Measurements from ENCODE around the gene ZDHHC4.

ZDHHC4 gene

DNA sequence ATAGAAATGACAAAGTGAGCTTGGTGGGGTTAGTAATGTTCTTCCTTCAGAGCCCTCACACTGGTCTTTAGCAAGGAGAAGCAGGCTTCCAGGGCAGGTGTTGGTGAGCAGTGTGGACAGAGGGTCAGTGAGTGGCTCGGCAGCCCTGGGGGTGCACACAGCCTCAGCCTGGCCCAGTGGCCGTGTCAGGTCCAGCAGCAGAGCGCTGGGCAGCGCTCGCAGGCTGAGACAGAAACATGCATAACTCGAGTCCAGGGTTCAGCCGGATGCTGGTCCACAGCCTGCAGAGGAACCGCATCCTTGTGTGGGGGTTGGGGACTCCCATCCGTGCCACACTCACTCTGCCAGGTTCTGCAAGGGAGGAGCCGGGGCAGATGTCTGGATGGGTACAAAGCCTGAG is 27.2 kb downstream of the ZDHHC4 start:
- FAIRE-seq (no peak), DNase-seq (ENCODE audit: insufficient read length, low spot score) (no peak)

DNA sequence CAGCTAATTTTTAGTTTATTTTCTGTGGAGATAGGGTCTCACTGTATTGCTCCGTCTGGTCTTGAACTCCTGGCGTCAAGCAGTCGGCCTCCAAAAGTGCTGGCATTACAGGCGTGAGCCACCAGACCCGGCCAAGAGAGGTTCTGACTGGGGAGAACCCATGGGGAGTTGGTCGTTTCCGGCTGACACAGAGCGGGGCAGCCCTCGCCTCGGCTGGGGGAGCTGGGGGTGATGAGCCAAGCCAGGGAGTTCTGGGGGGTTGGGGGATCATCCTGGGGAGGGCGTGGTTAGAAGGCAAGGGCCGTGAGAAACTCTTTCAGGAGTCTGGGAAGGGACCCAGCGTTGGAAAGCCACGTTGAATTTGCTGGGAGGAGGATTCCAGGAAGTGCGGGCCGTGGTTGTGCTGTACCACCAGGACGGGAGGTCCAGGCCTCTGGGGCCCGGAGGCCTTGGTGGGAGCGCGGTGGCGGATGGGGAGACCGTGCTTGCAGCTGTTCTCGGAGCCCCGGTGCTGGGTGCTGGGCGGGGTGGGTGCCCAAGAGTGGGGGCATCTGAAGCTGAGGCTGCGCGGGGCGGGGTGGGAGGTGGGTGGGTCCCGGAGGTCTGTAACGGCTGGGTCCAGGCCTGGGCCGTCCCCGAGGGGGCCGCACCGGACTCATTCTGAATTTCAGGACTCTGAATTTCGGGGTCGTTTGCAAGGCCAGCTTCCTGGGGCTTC is 29.8 kb downstream of the ZDHHC4 start:
- DNase-seq (ENCODE audit: insufficient read length, low spot score) (no peak), FAIRE-seq (no peak)

DNA sequence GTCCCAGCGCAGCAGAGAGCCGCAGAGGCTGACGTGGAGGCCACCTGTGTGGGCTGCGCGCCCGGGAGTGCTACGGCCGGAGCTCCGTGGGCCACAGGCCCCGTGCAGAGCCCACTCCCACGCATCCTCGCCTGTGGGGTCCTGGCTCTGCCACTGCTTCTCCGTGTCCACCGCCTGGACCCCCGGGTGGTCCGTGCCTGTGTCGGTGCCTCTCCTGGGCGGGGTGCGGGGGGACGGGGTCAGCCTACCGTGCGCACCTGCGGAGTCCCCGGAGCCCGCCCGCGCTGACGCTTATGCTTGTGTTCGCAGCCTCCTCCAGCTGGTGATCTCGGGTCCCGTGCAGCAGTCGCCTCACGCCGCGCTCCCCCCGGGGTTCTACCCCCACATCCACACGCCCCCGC is 30.4 kb downstream of the ZDHHC4 start:
- FAIRE-seq: no peak

DNA sequence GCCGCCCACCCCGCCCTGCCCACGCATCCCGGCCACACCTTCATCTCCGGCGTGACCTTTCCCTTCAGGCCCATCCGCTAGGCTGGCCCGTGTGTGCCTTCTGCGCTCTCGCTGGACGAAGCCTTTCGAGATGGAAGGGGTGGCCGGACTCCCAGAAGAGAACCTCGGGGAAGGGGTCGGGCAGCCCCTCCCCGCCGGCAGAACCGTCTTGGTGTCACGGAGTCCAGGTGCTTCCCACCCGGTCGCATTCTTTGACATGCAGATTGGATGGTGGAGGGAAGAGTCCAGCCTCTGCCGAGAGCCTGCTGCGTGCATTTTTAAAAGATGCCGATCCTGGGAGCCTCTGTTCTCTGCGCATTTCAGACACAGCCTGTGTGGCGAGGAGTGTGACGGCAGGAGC is 30.8 kb downstream of the ZDHHC4 start:
- DNase-seq (ENCODE audit: insufficient read length, low spot score): no peak
- FAIRE-seq: no peak

More for the DNA sequence above, 30.4 kb downstream of the ZDHHC4 start:
- DNase-seq (ENCODE audit: insufficient read length, low spot score): no peak

DNA sequence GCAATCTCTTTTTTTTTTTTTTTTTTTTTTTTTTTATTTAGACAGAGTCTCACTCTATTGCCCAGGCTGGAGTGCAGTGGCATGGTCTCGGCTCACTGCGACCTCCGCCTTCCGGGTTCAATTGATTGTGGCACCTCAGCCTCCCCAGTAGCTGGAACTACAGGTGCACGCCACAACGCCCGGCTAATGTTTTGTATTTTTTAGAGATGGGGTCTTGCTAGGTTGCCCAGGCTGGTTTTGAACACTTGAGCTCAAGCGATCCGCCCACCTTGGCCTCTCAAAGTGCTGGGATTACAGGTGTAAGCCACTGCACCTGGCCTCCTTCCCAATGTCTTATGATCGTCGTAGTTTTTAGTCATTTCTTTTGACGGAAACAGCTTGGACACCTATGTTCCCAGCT is 31.5 kb downstream of the ZDHHC4 start:
- FAIRE-seq: no peak
- DNase-seq (ENCODE audit: insufficient read length, low spot score): no peak

DNA sequence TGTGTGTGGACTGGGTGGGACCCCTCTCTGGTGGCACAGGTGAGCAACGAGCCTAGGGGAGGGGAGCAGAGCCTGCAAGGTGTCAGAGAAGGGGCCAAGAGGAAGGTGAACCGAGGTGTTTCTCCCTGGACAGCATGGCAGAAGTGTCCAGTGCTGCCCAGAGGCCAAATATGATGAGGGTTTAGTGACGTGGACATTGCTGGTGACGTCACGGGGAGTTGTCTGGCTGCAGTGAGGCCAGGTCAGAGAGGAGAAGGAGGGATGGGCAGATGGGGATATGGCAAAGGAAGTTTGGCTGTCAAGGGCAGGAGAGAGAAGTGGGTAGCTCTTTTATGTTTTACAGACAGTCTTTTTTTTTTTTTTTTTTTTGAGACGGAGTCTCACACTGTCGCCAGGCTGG is 35.6 kb downstream of the ZDHHC4 start:
- FAIRE-seq (no peak), DNase-seq (ENCODE audit: insufficient read length, low spot score) (no peak)

DNA sequence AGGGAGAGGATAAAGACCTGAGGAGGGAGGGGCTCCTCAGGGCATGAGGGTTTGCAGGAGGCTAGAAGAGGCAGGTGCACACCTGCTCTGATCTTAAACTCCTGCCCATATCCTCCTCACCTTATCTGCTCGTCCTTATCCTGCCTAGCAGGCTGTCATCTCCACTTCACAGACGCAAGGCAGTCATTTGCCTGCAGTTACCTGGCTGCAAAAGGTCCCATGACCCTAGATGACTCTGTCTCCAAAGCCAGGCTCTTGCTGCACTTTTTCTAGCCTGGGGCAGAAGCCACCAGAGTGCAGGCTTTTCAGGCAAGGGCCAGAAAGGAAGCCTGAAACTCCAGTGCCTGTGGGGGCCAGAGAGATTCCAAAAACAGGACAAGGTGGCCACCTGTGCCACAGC is 36.5 kb downstream of the ZDHHC4 start:
- no peak for DNase-seq (ENCODE audit: insufficient read length, low spot score)
- FAIRE-seq: peak; percentile 40

DNA sequence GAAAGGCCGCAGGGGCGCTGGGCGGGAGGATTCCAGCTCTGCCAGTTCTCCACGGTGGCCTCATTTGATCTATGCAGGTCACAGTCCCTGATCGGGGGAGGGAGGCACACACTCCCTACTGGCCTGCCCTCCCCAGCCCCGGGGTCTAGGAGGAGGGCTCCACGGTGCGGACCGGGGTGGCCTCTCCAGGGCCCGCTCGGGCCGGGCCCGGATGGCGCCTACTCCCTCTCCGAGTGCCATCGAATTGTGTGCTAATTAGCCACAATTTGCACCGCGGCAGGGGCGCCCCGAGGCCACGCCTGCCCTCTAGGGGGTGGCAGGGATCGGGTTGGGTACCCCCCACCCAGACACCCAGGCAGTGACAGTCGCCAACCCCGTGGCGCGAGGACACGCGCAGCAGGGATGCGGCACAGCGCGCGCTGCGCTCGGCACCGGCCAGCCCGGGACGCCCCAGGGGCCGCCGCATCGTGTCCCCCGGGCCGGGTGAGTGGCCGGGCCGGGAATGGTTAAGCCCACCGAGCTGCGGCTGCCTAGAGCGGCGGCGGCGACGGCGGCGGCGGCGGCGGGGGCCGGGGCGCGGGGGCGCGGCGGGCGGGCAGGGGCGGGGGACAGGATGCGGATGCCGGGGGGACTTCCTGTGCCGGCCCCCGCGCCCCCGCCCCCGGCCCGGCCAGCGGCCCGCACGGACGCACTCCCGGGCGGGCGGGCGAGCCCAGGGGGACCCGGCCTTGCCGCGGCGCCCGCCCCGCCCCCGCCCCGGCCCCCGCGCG is 37.9 kb downstream of the ZDHHC4 start, which contains the start of gene ZNF853:
ZNF853 (plus strand) TSS at position 658 of the 770 bp plus-strand sequence. CDS start 565 bp downstream, outside the sequence.
- DNase-seq (ENCODE audit: insufficient read length, low spot score) (no peak), FAIRE-seq (peak; percentile 83)

DNA sequence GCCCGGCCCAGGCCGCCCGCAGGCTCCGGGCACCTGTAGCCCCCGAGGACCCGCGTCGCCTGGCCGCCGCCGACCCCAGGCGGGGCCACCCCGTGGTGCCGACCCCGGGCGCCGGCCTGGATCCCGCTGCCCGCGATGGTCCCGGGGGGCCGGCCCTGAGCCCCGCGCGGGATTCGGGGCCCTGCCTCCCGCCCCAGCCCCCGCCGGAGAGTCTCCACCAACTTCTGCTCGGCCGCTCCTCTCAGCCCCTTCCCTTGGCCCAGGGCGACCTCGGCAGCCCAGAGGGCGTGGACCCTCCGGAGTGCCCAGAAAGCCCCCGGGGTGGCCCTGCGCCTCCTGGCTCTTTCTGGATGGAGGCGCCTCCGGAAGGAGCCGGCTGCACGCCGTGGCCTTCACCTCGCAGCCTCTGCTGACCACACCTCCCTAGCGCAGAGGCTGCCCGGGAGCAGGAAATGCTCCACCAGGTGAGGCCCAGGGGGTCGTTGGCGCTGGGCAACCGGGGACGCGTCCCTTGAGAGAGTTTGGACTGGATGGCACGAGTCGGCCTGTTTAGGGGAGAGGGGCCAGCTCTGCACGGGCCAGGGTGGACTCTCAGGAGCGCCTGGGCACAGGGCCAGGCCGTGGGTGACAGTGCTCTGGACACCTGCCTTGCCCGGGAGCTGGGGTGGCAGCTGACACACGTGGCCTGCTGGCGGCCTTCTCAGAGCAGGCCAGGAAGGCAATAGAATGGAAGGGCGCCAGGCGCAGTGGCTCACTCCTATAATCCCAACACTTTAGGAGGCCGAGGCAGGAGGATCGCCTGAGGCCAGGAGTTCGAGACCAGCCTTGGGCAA is 38.7 kb downstream of the ZDHHC4 start:
- DNase-seq (ENCODE audit: insufficient read length, low spot score): no peak
- peak; percentile 81 for FAIRE-seq

DNA sequence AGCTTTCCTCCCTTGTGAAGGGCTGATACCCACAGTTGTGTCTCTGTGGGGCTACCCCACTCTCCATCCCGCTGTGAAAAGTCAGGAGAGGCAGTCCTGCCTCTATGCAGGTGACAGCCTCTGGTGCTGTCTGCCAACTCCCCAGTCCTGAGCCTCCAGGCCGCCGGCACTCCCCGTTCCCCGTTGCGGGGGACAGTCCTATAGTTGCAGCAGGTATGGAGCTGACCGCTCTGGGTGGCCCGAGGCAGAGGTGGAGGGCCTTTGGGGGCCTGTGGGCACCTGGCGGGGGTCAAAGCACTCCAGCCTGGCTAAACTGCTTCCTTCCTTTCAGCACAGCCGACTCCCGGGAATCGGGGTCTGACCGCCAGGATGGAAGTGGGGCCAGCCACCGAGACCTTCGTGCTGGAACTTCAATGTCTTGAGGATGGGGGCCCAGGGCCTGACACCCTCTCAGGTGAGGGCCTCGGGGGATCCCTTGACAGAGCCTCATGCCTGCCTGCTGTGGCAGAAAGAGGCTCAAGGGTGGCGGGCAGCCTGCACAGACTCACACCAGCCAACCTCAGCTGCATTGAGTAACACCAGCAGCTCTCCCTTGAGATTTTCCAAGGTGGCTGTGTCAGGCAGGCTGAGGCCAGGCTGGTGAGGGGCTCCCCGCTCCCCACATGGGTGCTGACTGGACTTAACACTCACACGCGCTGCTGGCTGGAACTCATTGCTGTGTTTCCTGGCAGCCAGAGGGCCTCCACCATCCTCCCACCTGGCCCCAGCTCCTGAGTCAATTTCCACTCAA is 39.8 kb downstream of the ZDHHC4 start:
- DNase-seq (ENCODE audit: insufficient read length, low spot score) (no peak), FAIRE-seq (no peak)

DNA sequence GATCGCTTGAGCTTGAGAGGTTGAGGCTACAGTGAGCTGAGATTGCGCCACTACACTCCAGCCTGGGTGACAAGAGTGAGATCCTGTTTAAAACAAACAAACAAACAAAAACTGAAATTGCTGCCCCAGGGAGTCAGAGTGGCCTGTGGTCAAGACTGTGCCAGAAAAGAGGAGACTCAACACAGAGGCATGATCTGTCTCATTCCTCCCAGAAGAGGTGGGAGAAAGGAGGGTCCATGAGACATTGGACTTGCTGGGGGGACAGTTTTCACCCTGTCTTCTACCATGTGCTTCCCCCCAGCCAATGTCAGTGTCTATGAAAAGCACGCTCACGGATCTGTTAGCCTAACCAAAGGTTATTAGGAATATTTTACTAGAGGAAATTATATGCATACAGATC is 41.4 kb downstream of the ZDHHC4 start:
- FAIRE-seq (no peak), DNase-seq (ENCODE audit: insufficient read length, low spot score) (no peak)

DNA sequence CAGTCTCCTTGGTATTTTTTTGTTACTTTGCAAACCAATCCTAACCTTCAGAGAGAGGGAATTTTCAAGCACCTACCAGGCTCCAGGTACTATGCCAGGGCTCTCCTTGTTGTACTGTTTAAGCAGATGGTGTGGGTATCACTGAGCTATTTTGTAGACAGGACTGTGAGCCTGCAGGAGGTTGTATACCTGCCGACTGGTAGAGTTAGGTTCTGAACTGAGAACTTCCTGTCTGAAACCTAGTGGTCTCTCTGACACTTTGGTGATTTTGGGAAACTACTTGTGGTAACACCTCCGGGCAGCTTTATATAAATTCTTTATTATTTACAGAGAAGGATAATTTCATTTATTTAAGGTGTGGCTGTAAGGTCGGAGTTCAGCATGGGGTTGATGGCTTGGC is 42.7 kb downstream of the ZDHHC4 start:
- FAIRE-seq: no peak
- DNase-seq (ENCODE audit: insufficient read length, low spot score): no peak

DNA sequence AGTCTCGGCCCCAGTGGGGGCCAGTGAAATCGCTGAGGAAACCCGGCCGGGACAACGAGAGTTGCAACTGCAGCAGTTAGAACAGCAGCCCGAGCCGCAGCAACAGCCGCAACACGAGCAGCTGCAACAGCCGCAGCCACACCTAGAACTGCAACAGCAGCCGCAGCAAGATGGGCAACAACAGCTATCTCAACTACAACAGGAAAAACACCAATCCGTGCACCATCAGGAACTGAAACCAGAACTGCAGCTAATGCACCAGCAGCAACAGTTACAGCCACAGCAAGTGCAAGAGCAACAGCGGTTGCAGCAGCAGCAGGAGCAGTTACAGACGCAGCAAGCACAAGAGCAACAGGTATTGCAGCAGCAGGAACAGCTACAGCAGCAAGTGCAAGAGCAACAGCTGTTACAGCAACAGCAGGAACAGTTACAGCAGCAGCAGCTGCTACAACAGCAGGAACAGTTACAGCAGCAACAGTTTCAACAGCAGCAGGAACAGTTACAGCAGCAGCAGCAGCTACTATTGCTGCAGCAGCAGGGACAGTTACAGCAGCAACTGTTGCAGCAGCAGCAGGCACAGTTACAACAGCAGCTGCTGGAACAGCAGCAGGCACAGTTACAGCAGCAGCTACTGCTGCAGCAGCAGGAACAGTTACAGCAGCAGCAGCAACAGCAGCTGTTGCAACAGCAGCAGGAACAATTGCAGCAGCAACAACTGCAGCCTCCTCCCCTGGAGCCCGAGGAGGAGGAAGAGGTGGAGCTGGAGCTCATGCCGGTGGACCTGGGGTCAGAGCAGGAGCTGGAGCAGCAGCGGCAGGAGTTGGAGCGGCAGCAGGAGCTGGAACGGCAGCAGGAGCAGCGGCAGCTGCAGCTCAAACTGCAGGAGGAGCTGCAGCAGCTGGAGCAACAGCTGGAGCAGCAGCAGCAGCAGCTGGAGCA is 44.2 kb downstream of the ZDHHC4 start:
- FAIRE-seq (peak; percentile 89), DNase-seq (ENCODE audit: insufficient read length, low spot score) (no peak)

DNA sequence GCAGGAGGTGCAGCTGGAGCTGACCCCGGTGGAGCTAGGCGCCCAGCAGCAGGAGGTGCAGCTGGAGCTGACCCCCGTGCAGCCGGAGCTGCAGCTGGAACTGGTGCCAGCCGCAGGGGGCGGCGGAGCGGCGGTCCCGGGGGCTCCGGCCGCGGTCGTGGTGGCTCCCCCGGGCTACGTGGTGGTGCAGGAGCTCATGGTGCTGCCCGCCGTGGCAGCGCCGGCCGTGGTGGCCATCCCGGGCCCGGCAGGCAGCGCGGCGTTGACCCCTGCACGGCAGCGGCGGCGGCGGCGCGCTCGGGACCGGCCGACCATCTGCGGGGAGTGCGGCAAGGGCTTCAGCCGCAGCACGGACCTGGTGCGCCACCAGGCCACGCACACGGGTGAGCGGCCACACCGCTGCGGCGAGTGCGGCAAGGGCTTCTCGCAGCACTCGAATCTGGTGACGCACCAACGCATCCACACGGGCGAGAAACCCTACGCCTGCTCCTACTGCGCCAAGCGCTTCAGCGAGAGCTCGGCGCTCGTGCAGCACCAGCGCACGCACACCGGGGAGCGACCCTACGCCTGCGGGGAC is 45.0 kb downstream of the ZDHHC4 start:
- FAIRE-seq: no peak

DNA sequence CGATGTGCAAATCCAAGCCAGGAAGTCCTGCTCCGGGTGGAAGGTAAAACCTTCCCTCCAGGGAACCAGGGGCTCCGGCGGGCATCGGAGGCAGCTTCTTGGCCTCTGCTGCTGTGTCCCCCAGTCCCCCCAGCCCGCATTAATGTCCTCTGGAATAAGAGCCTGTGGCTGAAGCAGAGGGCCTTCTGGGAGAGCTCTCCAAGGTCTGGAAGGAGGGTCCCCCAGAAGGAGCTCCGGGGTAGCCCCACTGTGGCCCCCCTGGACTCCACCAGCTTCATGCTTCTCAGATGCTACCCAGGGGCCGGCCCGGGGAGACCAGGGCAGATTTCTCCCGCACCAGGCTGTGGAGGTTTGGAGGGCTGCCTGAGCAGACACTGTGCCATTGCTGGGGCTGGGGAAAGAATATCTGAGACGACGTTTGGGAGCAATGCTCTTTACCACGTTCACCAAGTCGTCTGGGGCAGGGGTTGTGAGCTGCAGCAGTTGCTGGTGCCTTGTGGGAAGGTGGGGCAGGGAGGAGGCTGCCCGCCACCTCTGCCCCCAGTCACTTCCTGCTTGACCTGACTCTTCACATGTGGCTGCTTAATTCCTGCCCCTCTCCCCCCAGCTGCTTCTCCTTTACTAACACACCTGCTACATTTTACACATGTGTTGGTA is 46.5 kb downstream of the ZDHHC4 start:
- no peak for DNase-seq (ENCODE audit: insufficient read length, low spot score)
- no peak for FAIRE-seq

More for the DNA sequence above, 45.0 kb downstream of the ZDHHC4 start:
- no peak for DNase-seq (ENCODE audit: insufficient read length, low spot score)

DNA sequence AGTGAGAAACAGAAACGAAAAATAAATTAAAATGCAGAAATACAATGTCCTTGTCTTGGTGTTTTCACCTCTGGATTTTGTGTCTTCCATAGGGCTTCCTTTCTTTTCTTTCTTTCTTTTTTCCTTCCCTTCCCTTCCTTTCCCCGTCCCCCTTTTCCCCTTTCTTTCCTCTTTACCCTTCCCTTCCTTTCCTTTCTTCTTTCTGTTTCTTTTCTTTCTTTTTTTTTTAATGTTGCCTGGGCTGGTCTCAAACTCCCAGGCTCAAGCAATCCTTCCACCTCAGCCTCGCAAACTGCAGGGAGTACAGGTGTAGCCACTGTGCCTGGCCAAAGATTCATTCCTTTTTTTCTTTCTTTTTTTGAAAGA is 47.0 kb downstream of the ZDHHC4 start:
- DNase-seq (ENCODE audit: insufficient read length, low spot score) (no peak), FAIRE-seq (no peak)

DNA sequence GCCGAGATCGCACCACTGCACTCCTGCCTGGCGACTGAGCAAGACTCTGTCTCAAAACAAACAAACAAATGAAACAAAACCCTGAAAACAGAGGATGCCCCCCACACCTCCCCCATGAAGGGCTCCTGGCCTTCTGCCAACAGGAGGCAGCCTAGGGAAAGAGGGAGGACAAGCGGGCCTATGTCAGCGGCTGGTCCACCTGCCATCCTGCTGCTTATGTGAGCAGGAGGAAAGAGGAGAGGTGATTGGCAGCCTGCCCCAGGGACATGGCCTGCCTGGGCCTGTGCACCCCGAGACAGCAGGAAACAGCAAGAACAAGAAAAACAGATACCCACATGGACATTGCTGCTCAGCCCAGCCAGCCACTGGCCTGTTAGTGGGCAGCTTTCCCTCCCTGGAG is 50.8 kb downstream of the ZDHHC4 start:
- DNase-seq (ENCODE audit: insufficient read length, low spot score): no peak

DNA sequence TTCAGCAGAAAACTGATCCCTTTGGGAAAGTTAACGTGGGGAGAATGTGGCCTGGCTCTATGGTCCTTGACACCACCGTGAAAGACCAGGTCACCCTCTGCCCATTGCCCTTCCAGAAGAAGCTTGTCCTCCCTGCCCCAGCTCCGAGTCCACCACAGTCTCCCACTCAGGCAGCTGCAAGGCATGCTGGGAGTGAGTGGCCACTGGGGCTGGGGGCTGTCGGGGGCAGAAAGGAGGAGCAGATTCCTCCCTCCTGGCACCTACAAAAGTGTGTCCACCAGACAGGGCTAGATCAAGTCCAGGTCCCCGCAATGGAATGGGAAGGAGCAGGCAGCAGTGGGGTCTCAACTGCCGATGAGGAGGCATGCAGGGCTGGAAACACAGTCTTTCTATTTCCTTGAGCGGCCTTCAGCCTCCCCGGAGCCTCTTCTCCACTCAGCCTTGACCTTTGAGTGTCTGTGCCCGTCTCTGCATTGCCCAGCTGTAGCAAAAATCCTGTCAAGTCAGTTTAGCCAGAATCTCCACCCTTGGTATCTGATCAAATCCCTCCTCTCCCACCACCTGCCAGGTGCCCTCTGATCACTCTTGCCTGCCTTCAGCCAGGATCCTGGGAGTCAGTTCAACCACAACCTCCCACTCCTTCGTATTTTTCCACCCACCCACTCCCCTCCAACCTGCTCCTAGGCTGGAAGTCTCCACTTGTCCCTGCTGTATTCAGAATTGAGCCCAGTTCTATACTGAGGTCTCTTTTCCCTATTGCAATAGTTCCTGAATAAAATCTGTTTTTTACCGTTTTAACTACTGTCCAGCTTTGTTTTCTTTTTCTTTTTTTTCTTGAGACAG is 53.0 kb downstream of the ZDHHC4 start:
- FAIRE-seq: peak; percentile 28
- no peak for DNase-seq (ENCODE audit: insufficient read length, low spot score)

More for the DNA sequence above, 50.8 kb downstream of the ZDHHC4 start:
- no peak for FAIRE-seq

All from HTR-8/SVneo (cell line).